ENCODE results near the gene PKP3.
"Not testable (repeated sequence)": the region's sequence is repeated elsewhere in the genome, so short reads cannot be mapped to it uniquely, and the experiment has no call there.

Gene PKP3

GRCh38 chr11:433641-434040 is 39.6 kb downstream of the PKP3 start:
- TF ChIP-seq ZFX (IDR thresholded peaks at IDR 0.05; ENCODE audit: borderline replicate concordance) = no peak
- TF ChIP-seq, protein P1, sequence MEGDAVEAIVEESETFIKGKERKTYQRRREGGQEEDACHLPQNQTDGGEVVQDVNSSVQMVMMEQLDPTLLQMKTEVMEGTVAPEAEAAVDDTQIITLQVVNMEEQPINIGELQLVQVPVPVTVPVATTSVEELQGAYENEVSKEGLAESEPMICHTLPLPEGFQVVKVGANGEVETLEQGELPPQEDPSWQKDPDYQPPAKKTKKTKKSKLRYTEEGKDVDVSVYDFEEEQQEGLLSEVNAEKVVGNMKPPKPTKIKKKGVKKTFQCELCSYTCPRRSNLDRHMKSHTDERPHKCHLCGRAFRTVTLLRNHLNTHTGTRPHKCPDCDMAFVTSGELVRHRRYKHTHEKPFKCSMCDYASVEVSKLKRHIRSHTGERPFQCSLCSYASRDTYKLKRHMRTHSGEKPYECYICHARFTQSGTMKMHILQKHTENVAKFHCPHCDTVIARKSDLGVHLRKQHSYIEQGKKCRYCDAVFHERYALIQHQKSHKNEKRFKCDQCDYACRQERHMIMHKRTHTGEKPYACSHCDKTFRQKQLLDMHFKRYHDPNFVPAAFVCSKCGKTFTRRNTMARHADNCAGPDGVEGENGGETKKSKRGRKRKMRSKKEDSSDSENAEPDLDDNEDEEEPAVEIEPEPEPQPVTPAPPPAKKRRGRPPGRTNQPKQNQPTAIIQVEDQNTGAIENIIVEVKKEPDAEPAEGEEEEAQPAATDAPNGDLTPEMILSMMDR (IDR thresholded peaks at IDR 0.05) = no peak
- H3K27ac ChIP-seq = no peak overlapping the region

DNA sequence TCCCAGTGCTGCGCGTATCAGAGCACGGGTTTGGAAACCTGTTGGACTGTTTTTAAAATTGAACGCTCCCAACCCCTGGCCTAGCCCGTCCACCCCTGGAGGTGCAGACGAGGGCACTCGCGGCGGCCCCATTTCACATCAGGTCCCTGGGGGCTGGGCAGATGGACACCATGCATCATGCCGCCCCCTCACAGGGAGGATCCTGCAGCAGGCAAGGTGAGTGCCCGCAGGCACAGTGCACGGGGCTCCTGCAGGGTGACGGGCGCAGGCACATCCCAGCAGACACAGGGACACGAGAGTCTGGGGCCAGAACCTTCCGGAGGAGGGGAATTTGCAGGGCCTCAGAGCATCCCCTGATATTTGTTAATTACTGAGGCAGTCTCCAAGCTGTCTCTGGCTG is 40.5 kb downstream of the PKP3 start:
- H3K27ac ChIP-seq = no peak overlapping the region
- TF ChIP-seq, protein P1 (IDR thresholded peaks at IDR 0.05) = no peak
- TF ChIP-seq ZFX (IDR thresholded peaks at IDR 0.05; ENCODE audit: borderline replicate concordance) = no peak

- not testable (repeated sequence) for H3K27ac ChIP-seq
These were observed 41.2 kb downstream of the PKP3 start for GRCh38 chr11:434999-435740.

- H3K27ac ChIP-seq = no peak overlapping the region
- TF ChIP-seq ZFX (IDR thresholded peaks at IDR 0.05; ENCODE audit: borderline replicate concordance) = no peak
- TF ChIP-seq, protein P1 (IDR thresholded peaks at IDR 0.05) = no peak
These were observed 43.3 kb downstream of the PKP3 start for GRCh38 chr11:437228-437870.

- no peak overlapping the region for H3K27ac ChIP-seq
- TF ChIP-seq, protein P1 (IDR thresholded peaks at IDR 0.05) = no peak
These were observed 44.3 kb downstream of the PKP3 start for GRCh38 chr11:438101-438844.

DNA sequence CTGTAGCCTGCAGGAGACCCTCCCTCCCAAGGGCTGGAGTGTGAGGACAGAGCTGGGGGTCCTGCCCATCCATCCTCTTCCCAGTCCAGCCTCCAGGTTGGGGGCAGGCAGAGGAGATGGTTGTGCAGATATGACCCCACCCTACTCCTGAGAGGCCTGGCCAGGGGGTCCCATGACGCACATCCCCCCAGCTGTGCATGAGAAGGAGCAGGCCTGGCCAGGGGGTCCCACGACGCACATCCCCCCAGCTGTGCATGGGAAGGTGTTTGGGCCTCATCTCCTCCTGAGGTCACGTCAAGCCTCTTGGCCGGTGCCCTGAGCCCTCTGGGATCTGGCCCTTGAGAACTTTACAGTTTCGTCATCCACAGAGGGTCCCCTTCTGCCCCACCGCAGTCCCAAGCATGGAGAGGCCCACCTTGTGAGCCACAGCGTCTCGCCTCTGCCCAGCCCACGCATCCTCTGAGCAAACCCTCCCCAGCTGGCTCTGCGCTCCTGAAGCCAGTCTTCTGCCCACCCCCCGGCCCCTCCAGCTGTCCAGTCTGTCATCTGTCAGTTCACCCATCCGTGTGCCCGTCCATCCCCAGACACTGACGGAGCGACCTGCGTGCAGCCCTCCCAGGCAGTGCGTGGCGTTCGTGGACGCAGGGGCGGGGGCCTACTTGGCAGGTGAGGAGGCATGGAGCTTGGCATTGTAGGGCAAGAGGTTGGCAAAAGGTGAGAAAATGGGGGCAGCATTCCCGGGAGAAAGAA is 45.5 kb downstream of the PKP3 start:
- TF ChIP-seq, protein P1 (IDR thresholded peaks at IDR 0.05) = no peak
- TF ChIP-seq ZFX (IDR thresholded peaks at IDR 0.05; ENCODE audit: borderline replicate concordance) = no peak
- no peak overlapping the region for H3K27ac ChIP-seq
